HL-60 (cell line): Measurements from ENCODE around the gene CD22.

Experiments
- DNase-seq, 2 experiments: peaks; one replicate each; pipeline ENCODE4 v3.0.0-alpha.2; 2010 to 2020; ENCODE audit warnings: low read depth in 1 of 2, low spot score in 1 of 2
- H3K27ac ChIP-seq: fragments of 250-450 bp; sonication (Bioruptor Pico); replicated peaks from 2 replicates; pipeline ENCODE4 v1.5.1; 2020; ENCODE audit warnings: mild to moderate bottlenecking, moderate library complexity
- H3K27me3 ChIP-seq: fragments of 250-450 bp; sonication (Bioruptor Pico); 2 replicates; pipeline ENCODE4 v1.5.1; 2021; ENCODE audit warnings: mild to moderate bottlenecking, moderate library complexity; ENCODE audit not compliant: insufficient read depth, poor library complexity, severe bottlenecking
- H3K4me3 ChIP-seq: replicated peaks from 2 replicates; pipeline ENCODE4 v1.5.1; 2011; ENCODE audit warnings: mild to moderate bottlenecking, control low read depth, low read length; ENCODE audit not compliant: insufficient read depth
- GABPA ChIP-seq: IDR thresholded peaks from 2 replicates; pipeline ENCODE4 v1.6.1; 2012; ENCODE audit warnings: low read depth
- POLR2AphosphoS5 ChIP-seq: IDR thresholded peaks from 2 replicates; pipeline ENCODE4 v1.6.1; 2012; ENCODE audit warnings: low read depth
- SPI1 ChIP-seq: IDR thresholded peaks from 2 replicates; pipeline ENCODE4 v1.6.1; 2012; ENCODE audit warnings: low read depth, mild to moderate bottlenecking, borderline replicate concordance
- long read RNA-seq: library from polyadenylated mRNA; unstranded; transcript quantifications from one replicate; pipeline ENCODE4 v2.0.0, GENCODE V29; 2020
- TF ChIP-seq, protein P1 (sequence below): IDR thresholded peaks from one replicate; pipeline ENCODE4 v1.5.1; 2011; ENCODE audit warnings: low read length, control low read depth, inconsistent platforms; ENCODE audit not compliant: insufficient read depth
- TF ChIP-seq, protein P2 (sequence below): IDR thresholded peaks from 2 replicates; pipeline ENCODE4 v1.6.1; 2012; ENCODE audit warnings: low read depth; ENCODE audit not compliant: insufficient replicate concordance

CD22 gene
- long read RNA-seq, result 0 reads

GRCh38 chr19:35328851-35329285, at the start of gene CD22:
CD22 (plus strand) TSS chr19:35329187; CDS start chr19:35332041, 2,854 bp downstream.
- Histone ChIP-seq H3K27ac (no peak within 1 kb of the TSS), H3K27me3 (no peaks in the 10 kb centered on the region)
- DNase-seq, result peak in 1 of 2 experiments; percentile 53

DNA sequence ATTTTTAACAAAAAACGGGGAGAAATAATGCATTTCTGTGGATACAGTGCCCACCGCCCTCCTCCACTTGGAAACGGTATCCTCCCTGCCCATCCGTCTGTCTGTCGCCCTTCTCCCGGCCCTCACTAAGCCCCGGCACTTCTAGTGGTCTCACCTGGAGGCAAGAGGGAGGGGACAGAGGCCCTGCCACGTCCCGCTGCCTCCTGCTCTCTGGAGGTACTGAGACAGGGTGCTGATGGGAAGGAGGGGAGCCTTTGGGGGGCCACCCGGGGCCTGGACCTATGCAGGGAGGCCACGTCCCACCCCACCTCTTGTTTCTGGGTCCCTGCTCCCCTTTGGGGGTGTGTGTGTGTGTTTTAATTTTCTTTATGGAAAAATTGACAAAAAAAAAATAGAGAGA, 49.6 kb upstream of the CD22 start:
- no peak for DNase-seq
- H3K27me3 ChIP-seq, result peaks cover 2% of the 10 kb centered on the region
- TF ChIP-seq POLR2AphosphoS5, result no peak
- no peak for TF ChIP-seq GABPA
- no peak for TF ChIP-seq SPI1
- TF ChIP-seq, protein P1, sequence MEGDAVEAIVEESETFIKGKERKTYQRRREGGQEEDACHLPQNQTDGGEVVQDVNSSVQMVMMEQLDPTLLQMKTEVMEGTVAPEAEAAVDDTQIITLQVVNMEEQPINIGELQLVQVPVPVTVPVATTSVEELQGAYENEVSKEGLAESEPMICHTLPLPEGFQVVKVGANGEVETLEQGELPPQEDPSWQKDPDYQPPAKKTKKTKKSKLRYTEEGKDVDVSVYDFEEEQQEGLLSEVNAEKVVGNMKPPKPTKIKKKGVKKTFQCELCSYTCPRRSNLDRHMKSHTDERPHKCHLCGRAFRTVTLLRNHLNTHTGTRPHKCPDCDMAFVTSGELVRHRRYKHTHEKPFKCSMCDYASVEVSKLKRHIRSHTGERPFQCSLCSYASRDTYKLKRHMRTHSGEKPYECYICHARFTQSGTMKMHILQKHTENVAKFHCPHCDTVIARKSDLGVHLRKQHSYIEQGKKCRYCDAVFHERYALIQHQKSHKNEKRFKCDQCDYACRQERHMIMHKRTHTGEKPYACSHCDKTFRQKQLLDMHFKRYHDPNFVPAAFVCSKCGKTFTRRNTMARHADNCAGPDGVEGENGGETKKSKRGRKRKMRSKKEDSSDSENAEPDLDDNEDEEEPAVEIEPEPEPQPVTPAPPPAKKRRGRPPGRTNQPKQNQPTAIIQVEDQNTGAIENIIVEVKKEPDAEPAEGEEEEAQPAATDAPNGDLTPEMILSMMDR, result no peak
- TF ChIP-seq, protein P2, sequence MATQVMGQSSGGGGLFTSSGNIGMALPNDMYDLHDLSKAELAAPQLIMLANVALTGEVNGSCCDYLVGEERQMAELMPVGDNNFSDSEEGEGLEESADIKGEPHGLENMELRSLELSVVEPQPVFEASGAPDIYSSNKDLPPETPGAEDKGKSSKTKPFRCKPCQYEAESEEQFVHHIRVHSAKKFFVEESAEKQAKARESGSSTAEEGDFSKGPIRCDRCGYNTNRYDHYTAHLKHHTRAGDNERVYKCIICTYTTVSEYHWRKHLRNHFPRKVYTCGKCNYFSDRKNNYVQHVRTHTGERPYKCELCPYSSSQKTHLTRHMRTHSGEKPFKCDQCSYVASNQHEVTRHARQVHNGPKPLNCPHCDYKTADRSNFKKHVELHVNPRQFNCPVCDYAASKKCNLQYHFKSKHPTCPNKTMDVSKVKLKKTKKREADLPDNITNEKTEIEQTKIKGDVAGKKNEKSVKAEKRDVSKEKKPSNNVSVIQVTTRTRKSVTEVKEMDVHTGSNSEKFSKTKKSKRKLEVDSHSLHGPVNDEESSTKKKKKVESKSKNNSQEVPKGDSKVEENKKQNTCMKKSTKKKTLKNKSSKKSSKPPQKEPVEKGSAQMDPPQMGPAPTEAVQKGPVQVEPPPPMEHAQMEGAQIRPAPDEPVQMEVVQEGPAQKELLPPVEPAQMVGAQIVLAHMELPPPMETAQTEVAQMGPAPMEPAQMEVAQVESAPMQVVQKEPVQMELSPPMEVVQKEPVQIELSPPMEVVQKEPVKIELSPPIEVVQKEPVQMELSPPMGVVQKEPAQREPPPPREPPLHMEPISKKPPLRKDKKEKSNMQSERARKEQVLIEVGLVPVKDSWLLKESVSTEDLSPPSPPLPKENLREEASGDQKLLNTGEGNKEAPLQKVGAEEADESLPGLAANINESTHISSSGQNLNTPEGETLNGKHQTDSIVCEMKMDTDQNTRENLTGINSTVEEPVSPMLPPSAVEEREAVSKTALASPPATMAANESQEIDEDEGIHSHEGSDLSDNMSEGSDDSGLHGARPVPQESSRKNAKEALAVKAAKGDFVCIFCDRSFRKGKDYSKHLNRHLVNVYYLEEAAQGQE, result no peak
- H3K27ac ChIP-seq, result no peak overlapping the region
- no peak overlapping the region for H3K4me3 ChIP-seq

More at GRCh38 chr19:35328851-35329285, at the start of gene CD22:
- H3K4me3 ChIP-seq, result no peak within 1 kb of the TSS
- TF ChIP-seq POLR2AphosphoS5 (no peak), SPI1 (peak; percentile 51; the same call in 1 of the 2 replicates)

DNA sequence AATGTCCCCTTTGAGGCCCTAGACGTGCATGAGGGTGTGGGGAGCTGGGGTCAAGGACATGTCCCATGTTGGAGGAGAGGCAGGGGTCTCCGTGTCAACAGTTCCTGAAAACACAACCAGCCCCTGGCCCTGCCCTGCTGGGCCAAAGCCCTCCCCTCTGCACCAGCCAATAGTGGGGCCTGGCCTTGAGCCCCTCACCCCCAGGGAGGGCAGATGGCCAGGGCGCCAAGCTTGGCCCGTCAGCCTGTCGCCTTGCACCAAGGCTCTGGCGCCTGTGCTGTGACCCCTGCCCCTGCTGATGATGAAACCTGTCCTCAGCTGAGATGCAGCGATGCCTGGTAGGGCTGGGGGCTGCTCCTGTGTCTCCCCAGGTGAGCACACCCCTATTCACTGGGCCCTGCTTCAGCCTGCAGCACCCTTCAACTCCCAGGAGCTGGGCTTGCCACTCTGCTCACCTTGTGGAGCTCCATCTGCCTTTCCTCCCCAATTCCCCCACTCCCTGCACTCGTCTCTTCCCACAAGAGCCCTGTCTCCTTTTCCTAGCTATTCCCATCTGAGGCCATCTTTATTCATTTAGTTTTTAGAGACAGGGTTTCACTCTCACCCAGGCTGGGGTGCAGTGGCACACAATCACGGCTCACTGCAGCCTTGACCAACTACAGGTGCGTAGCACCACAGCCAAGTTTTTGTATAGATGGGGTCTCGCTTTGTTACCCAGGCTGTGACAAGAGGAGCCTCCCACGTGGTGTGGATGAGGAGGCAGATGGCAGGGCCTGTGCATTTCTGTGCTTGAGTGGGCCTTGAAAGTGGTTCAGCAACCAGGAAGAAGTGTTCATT, 48.8 kb upstream of the CD22 start:
- H3K4me3 ChIP-seq, result no peak overlapping the region
- TF ChIP-seq SPI1, result no peak
- TF ChIP-seq GABPA, result no peak
- no peak; the same call in 1 of the 2 replicates for TF ChIP-seq POLR2AphosphoS5
- TF ChIP-seq, protein P2, result no peak
- TF ChIP-seq, protein P1, result no peak
- no peak for DNase-seq
- no peak overlapping the region for H3K27ac ChIP-seq
- H3K27me3 ChIP-seq, result peaks cover 2% of the 10 kb centered on the region

- no peak overlapping the region for H3K27ac ChIP-seq
- DNase-seq, result no peak
- H3K4me3 ChIP-seq, result no peak overlapping the region
- TF ChIP-seq SPI1, result no peak
- TF ChIP-seq, protein P2, result no peak
- TF ChIP-seq, protein P1, result no peak
- TF ChIP-seq POLR2AphosphoS5, result no peak
- no peak for TF ChIP-seq GABPA
- peaks cover 2% of the 10 kb centered on the region for H3K27me3 ChIP-seq
These were observed 47.7 kb upstream of the CD22 start for GRCh38 chr19:35281303-35281702.
